Nephron progenitor cell (in vitro differentiated cells): Measurements from ENCODE around the gene PCBP2.
A peak's percentile ranks its signal among the peaks of the same experiment; 100 is the strongest.

ENCODE experiments used
- DNase-seq: peaks from one replicate; pipeline ENCODE4 v3.0.0; 2021
- H3K27ac Mint-ChIP-seq: 2 replicates; pipeline ENCODE4 v1.8.0; 2021; ENCODE audit warnings: mild to moderate bottlenecking, moderate library complexity, mixed read lengths
- H3K27me3 Mint-ChIP-seq: 2 replicates; pipeline ENCODE4 v1.8.0; 2021; ENCODE audit warnings: mild to moderate bottlenecking, low read depth, mixed read lengths; ENCODE audit not compliant: poor library complexity
- H3K36me3 Mint-ChIP-seq: 2 replicates; pipeline ENCODE4 v1.8.0; 2021; ENCODE audit warnings: low read depth, mixed read lengths
- H3K4me1 Mint-ChIP-seq: 2 replicates; pipeline ENCODE4 v1.8.0; 2021; ENCODE audit warnings: mixed read lengths
- H3K4me3 Mint-ChIP-seq: 2 replicates; pipeline ENCODE4 v1.8.0; 2021; ENCODE audit warnings: mild to moderate bottlenecking, moderate library complexity, mixed read lengths
- H3K9me3 Mint-ChIP-seq: 2 replicates; pipeline ENCODE4 v1.8.0; 2021; ENCODE audit warnings: mild to moderate bottlenecking, moderate library complexity, mixed read lengths
- CTCF ChIP-seq: fragments of 200-600 bp; sonication (generic); IDR thresholded peaks from 2 replicates; pipeline ENCODE4 v1.5.0; 2021; ENCODE audit warnings: antibody characterized with exemption

Gene PCBP2

GRCh38 chr12:53500776-53501614 lies 49.1 kb downstream of the PCBP2 start, which contains the start of gene TARBP2:
TSS of gene TARBP2 (plus strand) at chr12:53501283. CDS start at chr12:53501409, 126 bp downstream.
- Mint-ChIP-seq H3K4me3 (peak within 1 kb of the TSS; percentile 83), H3K27me3 (peaks cover 7% of the 10 kb centered on the region), H3K4me1 (peaks cover 54% of the 10 kb centered on the region), H3K36me3 (peaks cover 11% of the 10 kb centered on the region), H3K9me3 (no peaks in the 10 kb centered on the region), H3K27ac (peak within 1 kb of the TSS; percentile 96)
- TF ChIP-seq CTCF = no peak
- peak; percentile 98 for DNase-seq

GRCh38 chr12:53501615-53502181 lies 49.8 kb downstream of the PCBP2 start:
- Mint-ChIP-seq H3K27ac (peak overlapping the region; percentile 77), H3K36me3 (peaks cover 11% of the 10 kb centered on the region), H3K27me3 (peaks cover 7% of the 10 kb centered on the region), H3K9me3 (no peaks in the 10 kb centered on the region), H3K4me1 (peaks cover 47% of the 10 kb centered on the region), H3K4me3 (peak overlapping the region; percentile 83)
- DNase-seq = no peak
- no peak for TF ChIP-seq CTCF

- no peak for DNase-seq
- Mint-ChIP-seq H3K36me3 (peaks cover 11% of the 10 kb centered on the region), H3K27me3 (peaks cover 6% of the 10 kb centered on the region), H3K27ac (peak overlapping the region; percentile 77), H3K9me3 (no peaks in the 10 kb centered on the region), H3K4me1 (peaks cover 41% of the 10 kb centered on the region), H3K4me3 (peak overlapping the region; percentile 83)
- no peak for TF ChIP-seq CTCF
Observed at GRCh38 chr12:53502331-53502730, 50.4 kb downstream of the PCBP2 start.

GRCh38 chr12:53502983-53503728 lies 51.3 kb downstream of the PCBP2 start:
- no peak for DNase-seq
- peak overlapping the region; percentile 82 for H3K27ac Mint-ChIP-seq
- H3K9me3 Mint-ChIP-seq = no peaks in the 10 kb centered on the region
- peak overlapping the region; percentile 56 for H3K4me3 Mint-ChIP-seq
- TF ChIP-seq CTCF = no peak
- H3K27me3 Mint-ChIP-seq = peaks cover 4% of the 10 kb centered on the region
- peaks cover 32% of the 10 kb centered on the region for H3K4me1 Mint-ChIP-seq
- H3K36me3 Mint-ChIP-seq = peaks cover 11% of the 10 kb centered on the region

- H3K27ac Mint-ChIP-seq = peak overlapping the region; percentile 82
- no peak for TF ChIP-seq CTCF
- no peak overlapping the region for H3K4me3 Mint-ChIP-seq
- no peak for DNase-seq
- peaks cover 4% of the 10 kb centered on the region for H3K27me3 Mint-ChIP-seq
- no peaks in the 10 kb centered on the region for H3K9me3 Mint-ChIP-seq
- H3K4me1 Mint-ChIP-seq = peaks cover 26% of the 10 kb centered on the region
- peaks cover 11% of the 10 kb centered on the region for H3K36me3 Mint-ChIP-seq
Observed at GRCh38 chr12:53504004-53504920, 52.4 kb downstream of the PCBP2 start.
